HG03025 (cell line): ENCODE data around the gene KHK.
A peak's percentile ranks its signal among the peaks of the same experiment; 100 is the strongest.

Source experiments
- ATAC-seq: cut with Tn5 transposase; IDR thresholded peaks from one replicate; pipeline ENCODE4 v1.9.1; 2021; ENCODE audit warnings: mild to moderate bottlenecking, moderate library complexity; ENCODE audit not compliant: unreplicated experiment, low FRiP score

KHK gene

GRCh38 chr2:27080603-27080936 is 6.0 kb upstream of the KHK start:
- ATAC-seq: no peak

DNA sequence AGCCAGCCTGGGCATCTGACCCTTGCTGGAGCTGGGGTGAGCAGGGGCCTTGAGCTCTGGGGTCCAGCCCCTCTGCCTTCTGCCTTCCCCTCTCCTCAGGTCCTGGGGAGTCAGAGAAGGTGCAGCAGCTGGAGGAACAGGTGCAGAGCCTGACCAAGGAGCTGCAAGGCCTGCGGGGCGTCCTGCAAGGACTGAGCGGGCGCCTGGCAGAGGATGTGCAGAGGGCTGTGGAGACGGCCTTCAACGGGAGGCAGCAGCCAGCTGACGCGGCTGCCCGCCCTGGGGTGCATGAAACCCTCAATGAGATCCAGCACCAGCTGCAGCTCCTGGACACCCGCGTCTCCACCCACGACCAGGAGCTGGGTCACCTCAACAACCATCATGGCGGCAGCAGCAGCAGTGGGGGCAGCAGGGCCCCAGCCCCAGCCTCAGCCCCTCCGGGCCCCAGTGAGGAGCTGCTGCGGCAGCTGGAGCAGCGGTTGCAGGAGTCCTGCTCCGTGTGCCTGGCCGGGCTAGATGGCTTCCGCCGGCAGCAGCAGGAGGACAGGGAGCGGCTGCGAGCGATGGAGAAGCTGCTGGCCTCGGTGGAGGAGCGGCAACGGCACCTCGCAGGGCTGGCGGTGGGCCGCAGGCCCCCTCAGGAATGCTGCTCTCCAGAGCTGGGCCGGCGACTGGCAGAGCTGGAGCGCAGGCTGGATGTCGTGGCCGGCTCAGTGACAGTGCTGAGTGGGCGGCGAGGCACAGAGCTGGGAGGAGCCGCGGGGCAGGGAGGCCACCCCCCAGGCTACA is 4.4 kb upstream of the KHK start:
- no peak for ATAC-seq

DNA sequence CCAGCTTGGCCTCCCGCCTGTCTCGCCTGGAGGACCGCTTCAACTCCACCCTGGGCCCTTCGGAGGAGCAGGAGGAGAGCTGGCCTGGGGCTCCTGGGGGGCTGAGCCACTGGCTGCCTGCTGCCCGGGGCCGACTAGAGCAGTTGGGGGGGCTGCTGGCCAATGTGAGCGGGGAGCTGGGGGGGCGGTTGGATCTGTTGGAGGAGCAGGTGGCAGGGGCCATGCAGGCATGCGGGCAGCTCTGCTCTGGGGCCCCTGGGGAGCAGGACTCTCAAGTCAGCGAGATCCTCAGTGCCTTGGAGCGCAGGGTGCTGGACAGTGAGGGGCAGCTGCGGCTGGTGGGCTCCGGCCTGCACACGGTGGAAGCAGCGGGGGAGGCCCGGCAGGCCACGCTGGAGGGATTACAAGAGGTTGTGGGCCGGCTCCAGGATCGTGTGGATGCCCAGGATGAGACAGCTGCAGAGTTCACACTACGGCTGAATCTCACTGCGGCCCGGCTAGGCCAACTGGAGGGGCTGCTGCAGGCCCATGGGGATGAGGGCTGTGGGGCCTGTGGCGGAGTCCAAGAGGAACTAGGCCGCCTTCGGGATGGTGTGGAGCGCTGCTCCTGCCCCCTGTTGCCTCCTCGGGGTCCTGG is 3.7 kb upstream of the KHK start:
- ATAC-seq: no peak

DNA sequence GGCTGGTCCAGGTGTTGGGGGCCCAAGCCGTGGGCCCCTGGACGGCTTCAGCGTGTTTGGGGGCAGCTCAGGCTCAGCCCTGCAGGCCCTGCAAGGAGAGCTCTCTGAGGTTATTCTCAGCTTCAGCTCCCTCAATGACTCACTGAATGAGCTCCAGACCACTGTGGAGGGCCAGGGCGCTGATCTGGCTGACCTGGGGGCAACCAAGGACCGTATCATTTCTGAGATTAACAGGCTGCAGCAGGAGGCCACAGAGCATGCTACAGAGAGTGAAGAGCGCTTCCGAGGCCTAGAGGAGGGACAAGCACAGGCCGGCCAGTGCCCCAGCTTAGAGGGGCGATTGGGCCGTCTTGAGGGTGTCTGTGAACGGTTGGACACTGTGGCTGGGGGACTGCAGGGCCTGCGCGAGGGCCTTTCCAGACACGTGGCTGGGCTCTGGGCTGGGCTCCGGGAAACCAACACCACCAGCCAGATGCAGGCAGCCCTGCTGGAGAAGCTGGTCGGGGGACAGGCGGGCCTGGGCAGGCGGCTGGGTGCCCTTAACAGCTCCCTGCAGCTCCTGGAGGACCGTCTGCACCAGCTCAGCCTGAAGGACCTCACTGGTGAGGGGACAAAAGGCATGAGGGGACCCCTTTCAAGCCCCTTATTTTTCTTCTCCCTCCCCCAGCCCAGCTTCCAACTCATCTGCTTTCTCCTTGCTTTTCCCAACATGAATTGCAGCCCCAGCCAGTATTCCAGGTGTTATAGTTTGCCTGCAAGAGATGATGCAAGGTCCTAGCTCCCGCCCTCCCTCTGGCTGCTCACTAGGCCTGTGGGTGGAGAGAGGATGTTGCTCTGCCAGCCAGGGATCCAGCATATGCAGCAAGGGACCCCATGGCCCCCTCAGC is 2.9 kb upstream of the KHK start:
- no peak for ATAC-seq

DNA sequence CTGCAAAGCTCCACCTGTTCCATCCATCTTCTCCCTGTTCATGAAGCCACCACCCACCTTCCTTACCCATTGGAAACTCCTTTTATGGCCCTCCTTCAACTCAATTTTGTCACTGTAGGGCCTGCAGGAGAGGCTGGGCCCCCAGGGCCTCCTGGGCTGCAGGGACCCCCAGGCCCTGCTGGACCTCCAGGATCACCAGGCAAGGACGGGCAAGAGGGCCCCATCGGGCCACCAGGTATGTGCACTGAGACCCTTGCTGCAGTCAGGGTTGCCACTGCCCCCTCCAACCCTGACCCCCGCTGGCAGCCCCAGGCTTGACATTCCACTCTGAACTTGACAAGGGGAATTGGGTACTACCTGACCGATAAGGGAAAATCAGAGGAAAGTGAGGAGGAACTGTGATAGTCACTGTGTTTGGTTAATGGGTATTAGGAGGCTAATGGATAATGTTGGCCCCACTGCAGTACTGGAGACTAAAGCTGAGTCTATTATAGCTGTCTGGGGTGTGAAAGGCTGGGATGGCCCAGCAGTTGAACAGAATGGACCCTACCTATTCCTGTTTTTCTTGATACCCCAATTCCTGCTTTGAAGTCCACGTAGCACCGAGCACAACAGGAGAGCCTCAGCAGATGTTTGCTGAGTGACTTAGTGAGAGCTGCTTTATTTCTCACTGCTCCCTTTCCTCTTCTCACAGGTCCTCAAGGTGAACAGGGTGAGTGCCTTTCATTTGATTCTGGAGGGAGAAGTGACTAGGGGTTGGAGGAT is 2.1 kb upstream of the KHK start:
- no peak for ATAC-seq

GRCh38 chr2:27085062-27085672 is 1.4 kb upstream of the KHK start:
- no peak for ATAC-seq

- ATAC-seq: peak; percentile 7
These were observed 891 bp upstream of the KHK start for GRCh38 chr2:27085673-27086089.

GRCh38 chr2:27086090-27086723 is 365 bp upstream of the KHK start:
- peak; percentile 81 for ATAC-seq

GRCh38 chr2:27087823-27088410 is 1.3 kb downstream of the KHK start:
- ATAC-seq: no peak

DNA sequence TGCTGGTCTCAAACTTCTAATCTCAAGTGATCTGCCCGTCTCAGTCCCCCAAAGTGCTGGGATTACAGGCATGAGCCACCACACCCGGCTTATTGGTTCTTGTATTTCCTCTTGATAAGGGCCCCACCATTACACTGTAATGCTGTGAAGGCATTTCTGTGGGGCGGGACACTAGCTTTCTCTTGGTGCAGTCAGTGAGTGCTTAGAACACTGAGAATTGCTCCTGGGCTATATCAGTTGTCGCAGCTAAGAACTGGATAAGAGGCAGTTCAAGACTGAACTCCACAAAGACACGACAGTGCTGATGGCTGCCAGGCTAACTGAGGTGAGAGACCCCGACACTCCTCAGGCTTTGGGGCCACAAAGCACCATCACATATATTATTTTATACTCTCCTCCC is 2.1 kb downstream of the KHK start:
- no peak for ATAC-seq

DNA sequence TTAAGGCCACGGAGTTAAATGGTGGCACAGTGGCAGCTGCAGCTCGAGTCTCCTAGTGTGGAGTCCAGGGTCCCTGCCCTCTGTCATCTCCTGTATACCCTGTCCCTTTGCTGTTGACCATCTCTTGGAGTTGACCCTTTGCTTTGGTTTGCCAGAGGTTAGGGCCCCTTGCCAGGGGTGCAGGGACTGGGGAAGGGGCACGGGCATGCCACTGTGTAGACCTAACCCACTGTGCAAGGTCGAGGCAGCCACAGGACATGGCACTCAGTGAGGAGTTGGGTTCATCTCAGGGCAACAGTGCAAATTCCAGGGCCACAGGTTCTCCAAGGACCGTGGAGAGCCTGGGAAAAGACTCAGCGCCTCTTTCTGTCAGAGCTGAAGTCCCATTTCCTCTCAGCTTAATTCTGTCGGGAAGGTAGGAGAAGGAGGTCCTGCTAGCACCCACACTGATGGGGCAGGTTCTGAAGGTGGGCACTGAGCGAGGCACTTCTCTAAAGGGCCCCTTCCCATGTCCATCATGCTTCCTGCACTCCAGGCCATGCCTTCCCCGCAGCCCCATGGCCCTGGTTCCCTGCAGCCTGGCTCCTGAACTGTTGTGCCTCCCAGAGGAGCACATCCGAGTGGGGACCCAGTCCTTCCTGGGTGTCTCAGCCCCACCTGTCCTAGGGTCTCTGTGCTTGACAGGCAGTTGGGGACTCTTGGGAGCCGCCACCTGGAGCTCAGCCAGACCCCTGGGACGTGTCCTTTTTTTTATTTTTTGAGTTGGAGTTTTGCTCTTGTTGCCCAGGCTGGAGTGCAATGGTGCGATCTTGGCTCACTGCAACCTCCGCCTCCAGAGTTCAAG is 2.8 kb downstream of the KHK start:
- ATAC-seq: no peak

GRCh38 chr2:27091746-27092695 is 5.4 kb downstream of the KHK start:
- ATAC-seq: no peak

GRCh38 chr2:27092696-27093429 is 6.3 kb downstream of the KHK start:
- no peak for ATAC-seq

DNA sequence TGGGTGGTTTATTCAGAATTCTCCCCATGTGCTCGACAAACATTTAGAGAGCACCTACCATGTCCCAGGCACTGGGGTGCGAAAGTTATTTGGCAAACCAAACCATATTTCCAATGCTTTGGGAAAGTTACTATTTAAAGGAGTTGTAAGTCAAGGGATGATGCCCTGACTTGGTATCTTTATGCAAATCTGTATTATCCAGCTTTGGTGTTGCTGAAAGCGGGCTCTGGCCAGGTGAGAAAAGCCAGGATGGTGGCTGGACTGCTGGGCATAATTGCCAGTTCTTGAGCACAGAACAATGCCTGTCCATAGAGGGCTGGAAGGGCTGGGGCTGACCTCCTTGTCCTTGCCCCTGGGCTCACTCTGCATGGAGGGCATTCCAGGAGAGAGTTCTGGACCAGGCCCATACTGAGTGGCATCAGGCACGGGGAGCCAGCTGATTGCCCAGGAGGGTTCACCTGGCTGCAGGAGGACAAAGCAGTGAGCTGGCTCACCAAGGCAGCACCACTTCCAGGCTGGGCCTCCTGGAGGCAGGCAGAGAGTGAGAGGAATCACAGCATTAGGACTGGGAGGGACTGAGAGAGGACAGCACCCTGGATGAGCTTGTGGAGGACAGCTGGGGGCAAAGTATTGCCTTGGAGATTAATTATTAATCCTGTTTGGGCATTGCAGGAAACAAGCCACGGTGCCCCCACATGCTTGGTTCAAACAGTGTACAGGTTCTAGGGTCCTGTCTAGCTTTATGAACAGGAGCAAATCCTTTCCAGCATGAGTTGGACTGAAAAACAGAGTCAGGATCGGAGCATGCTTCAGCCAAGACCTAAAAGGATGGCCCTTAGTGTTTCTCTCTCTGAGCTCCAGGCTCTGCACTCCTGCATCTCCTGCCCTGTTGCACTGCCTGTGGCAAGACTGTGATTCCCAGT is 7.1 kb downstream of the KHK start:
- ATAC-seq: no peak

- ATAC-seq: no peak
These were observed 7.9 kb downstream of the KHK start for GRCh38 chr2:27094353-27094984.
